ENCODE data around the gene C11orf68. TPM values are rescaled to one million over a fixed set of nuclear protein-coding genes. Genes with fewer than 3 reads are reported as not detected.

Gene C11orf68
- total and polyA plus RNA-seq, 10 of the 15 experiments (the other 5 are each of a cell fraction or from before 2014, with no cell fraction given): 3.0 to 25.4 (median 16.7) TPM

- TF ChIP-seq TAF1 (IDR thresholded peaks at IDR 0.05; ENCODE audit: borderline replicate concordance, low read depth, low read length) (peak; percentile 94), IRF3 (IDR thresholded peaks at IDR 0.05) (0 out of 2 replicates have a peak, but pooled peaks have one; percentile 22), IRF5 (IDR thresholded peaks at IDR 0.05; ENCODE audit: borderline replicate concordance) (no peak), SRF (IDR thresholded peaks at IDR 0.05; ENCODE audit: low read depth in 2 of 2, low read length in 2 of 2) (0 out of 4 replicates have a peak, but pooled peaks of 1 of the 2 experiments have one; percentile 35), NRF1 (conservative IDR thresholded peaks at IDR 0.05; ENCODE audit: low read depth, low read length) (no peak), BMI1 (IDR thresholded peaks at IDR 0.05; ENCODE audit: borderline replicate concordance) (no peak), SP1 (IDR thresholded peaks at IDR 0.05; ENCODE audit: low read depth, low read length) (peak; percentile 78), BACH1 (IDR thresholded peaks at IDR 0.05; ENCODE audit: borderline replicate concordance) (peak; percentile 91; the same call in 1 of the 2 replicates), CHD4 (IDR thresholded peaks at IDR 0.05) (no peak), YY1 (IDR thresholded peaks at IDR 0.05; ENCODE audit: low read depth, low read length) (peak; percentile 67; the same call in 1 of the 2 replicates), RAD51 (IDR thresholded peaks at IDR 0.05) (no peak), HDAC2 (IDR thresholded peaks at IDR 0.05) (no peak), RBBP5 (conservative IDR thresholded peaks at IDR 0.05) (no peak), SMARCA5 (IDR thresholded peaks at IDR 0.05) (peak; percentile 90), ATF2 (IDR thresholded peaks at IDR 0.05; ENCODE audit: low read length) (no peak), BCLAF1 (IDR thresholded peaks at IDR 0.05) (no peak; the same call in 1 of the 2 replicates)
- TF ChIP-seq, protein P1, sequence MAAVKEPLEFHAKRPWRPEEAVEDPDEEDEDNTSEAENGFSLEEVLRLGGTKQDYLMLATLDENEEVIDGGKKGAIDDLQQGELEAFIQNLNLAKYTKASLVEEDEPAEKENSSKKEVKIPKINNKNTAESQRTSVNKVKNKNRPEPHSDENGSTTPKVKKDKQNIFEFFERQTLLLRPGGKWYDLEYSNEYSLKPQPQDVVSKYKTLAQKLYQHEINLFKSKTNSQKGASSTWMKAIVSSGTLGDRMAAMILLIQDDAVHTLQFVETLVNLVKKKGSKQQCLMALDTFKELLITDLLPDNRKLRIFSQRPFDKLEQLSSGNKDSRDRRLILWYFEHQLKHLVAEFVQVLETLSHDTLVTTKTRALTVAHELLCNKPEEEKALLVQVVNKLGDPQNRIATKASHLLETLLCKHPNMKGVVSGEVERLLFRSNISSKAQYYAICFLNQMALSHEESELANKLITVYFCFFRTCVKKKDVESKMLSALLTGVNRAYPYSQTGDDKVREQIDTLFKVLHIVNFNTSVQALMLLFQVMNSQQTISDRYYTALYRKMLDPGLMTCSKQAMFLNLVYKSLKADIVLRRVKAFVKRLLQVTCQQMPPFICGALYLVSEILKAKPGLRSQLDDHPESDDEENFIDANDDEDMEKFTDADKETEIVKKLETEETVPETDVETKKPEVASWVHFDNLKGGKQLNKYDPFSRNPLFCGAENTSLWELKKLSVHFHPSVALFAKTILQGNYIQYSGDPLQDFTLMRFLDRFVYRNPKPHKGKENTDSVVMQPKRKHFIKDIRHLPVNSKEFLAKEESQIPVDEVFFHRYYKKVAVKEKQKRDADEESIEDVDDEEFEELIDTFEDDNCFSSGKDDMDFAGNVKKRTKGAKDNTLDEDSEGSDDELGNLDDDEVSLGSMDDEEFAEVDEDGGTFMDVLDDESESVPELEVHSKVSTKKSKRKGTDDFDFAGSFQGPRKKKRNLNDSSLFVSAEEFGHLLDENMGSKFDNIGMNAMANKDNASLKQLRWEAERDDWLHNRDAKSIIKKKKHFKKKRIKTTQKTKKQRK (IDR thresholded peaks at IDR 0.05; ENCODE audit: low read depth, low read length): no peak
- TF ChIP-seq, protein P2, sequence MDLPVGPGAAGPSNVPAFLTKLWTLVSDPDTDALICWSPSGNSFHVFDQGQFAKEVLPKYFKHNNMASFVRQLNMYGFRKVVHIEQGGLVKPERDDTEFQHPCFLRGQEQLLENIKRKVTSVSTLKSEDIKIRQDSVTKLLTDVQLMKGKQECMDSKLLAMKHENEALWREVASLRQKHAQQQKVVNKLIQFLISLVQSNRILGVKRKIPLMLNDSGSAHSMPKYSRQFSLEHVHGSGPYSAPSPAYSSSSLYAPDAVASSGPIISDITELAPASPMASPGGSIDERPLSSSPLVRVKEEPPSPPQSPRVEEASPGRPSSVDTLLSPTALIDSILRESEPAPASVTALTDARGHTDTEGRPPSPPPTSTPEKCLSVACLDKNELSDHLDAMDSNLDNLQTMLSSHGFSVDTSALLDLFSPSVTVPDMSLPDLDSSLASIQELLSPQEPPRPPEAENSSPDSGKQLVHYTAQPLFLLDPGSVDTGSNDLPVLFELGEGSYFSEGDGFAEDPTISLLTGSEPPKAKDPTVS (IDR thresholded peaks at IDR 0.05; ENCODE audit: low read depth, low read length): no peak
Measured at GRCh38 chr11:65890324-65891218, 28.3 kb downstream of the C11orf68 start, which contains the start of gene CCDC85B (continued).

All from GM12878 (cell line).